ENCODE results near the gene GLTP. TPM values are rescaled to one million over a fixed set of nuclear protein-coding genes. Genes with fewer than 3 reads are reported as not detected.
A peak's percentile ranks its signal among the peaks of the same experiment; 100 is the strongest.
"Not testable (repeated sequence)": the region's sequence is repeated elsewhere in the genome, so short reads cannot be mapped to it uniquely, and the experiment has no call there.

Gene GLTP
- total and polyA plus RNA-seq, 4 donors: 60.5 to 80.4 (median 71.0) TPM

- Histone ChIP-seq H3K36me3 (ENCODE audit: control insufficient read depth, insufficient read depth, low read length) (peaks cover 55% of the 10 kb centered on the region), H3K4me3 (ENCODE audit: low read depth, low read length) (no peak overlapping the region), H3K27me3 (ENCODE audit: control insufficient read depth, insufficient read depth, low read length) (no peaks in the 10 kb centered on the region), H3K4me1 (ENCODE audit: control insufficient read depth, insufficient read depth, low read length) (no peaks in the 10 kb centered on the region), H3K27ac (ENCODE audit: low read depth, low read length) (no peak overlapping the region), H3K9me3 (ENCODE audit: control insufficient read depth, insufficient read depth, low read length) (no peaks in the 10 kb centered on the region)
- no peak for DNase-seq (ENCODE audit: low read depth in 4 of 6, low spot score in 6 of 6)
- WGBS (ENCODE audit: insufficient coverage): 93% methylated on average over 13 of the region's 14 CpGs
Observed at GRCh38 chr12:109855377-109855776, 25.0 kb downstream of the GLTP start.

- not testable (repeated sequence) for H3K4me3 ChIP-seq (ENCODE audit: low read depth, low read length); H3K27me3 ChIP-seq (ENCODE audit: control insufficient read depth, insufficient read depth, low read length); H3K4me1 ChIP-seq (ENCODE audit: control insufficient read depth, insufficient read depth, low read length); DNase-seq (ENCODE audit: low read depth in 4 of 6, low spot score in 6 of 6); H3K9me3 ChIP-seq (ENCODE audit: control insufficient read depth, insufficient read depth, low read length); H3K27ac ChIP-seq (ENCODE audit: low read depth, low read length)
- 98% methylated on average over 5 of the region's 6 CpGs for WGBS (ENCODE audit: insufficient coverage)
- peaks cover 24% of the 10 kb centered on the region for H3K36me3 ChIP-seq (ENCODE audit: control insufficient read depth, insufficient read depth, low read length)
Observed at GRCh38 chr12:109850518-109850917, 29.8 kb downstream of the GLTP start.

GRCh38 chr12:109847142-109847735, 33.1 kb downstream of the GLTP start:
- H3K27me3 ChIP-seq (ENCODE audit: control insufficient read depth, insufficient read depth, low read length): no peaks in the 10 kb centered on the region
- 70% methylated on average over 6 of the region's 7 CpGs for WGBS (ENCODE audit: insufficient coverage)
- DNase-seq (ENCODE audit: low read depth in 4 of 6, low spot score in 6 of 6): no peak
- no peak overlapping the region for H3K27ac ChIP-seq (ENCODE audit: low read depth, low read length)
- H3K4me1 ChIP-seq (ENCODE audit: control insufficient read depth, insufficient read depth, low read length): peaks cover 7% of the 10 kb centered on the region
- H3K4me3 ChIP-seq (ENCODE audit: low read depth, low read length): no peak overlapping the region
- no peaks in the 10 kb centered on the region for H3K9me3 ChIP-seq (ENCODE audit: control insufficient read depth, insufficient read depth, low read length)
- peaks cover 1% of the 10 kb centered on the region for H3K36me3 ChIP-seq (ENCODE audit: control insufficient read depth, insufficient read depth, low read length)

GRCh38 chr12:109845824-109846205, 34.5 kb downstream of the GLTP start:
- no peak overlapping the region for H3K4me3 ChIP-seq (ENCODE audit: low read depth, low read length)
- no peaks in the 10 kb centered on the region for H3K27me3 ChIP-seq (ENCODE audit: control insufficient read depth, insufficient read depth, low read length)
- no peak for DNase-seq (ENCODE audit: low read depth in 4 of 6, low spot score in 6 of 6)
- H3K27ac ChIP-seq (ENCODE audit: low read depth, low read length): no peak overlapping the region
- H3K36me3 ChIP-seq (ENCODE audit: control insufficient read depth, insufficient read depth, low read length): no peaks in the 10 kb centered on the region
- H3K4me1 ChIP-seq (ENCODE audit: control insufficient read depth, insufficient read depth, low read length): peaks cover 9% of the 10 kb centered on the region
- 95% methylated on average over 7 of the region's 7 CpGs for WGBS (ENCODE audit: insufficient coverage)
- H3K9me3 ChIP-seq (ENCODE audit: control insufficient read depth, insufficient read depth, low read length): no peaks in the 10 kb centered on the region

GRCh38 chr12:109844983-109845823, 35.1 kb downstream of the GLTP start:
- H3K27me3 ChIP-seq (ENCODE audit: control insufficient read depth, insufficient read depth, low read length): no peaks in the 10 kb centered on the region
- 6% methylated on average over 24 of the region's 30 CpGs for WGBS (ENCODE audit: insufficient coverage)
- no peak overlapping the region for H3K27ac ChIP-seq (ENCODE audit: low read depth, low read length)

GRCh38 chr12:109844091-109844490, 36.2 kb downstream of the GLTP start:
- Histone ChIP-seq H3K9me3 (ENCODE audit: control insufficient read depth, insufficient read depth, low read length) (no peaks in the 10 kb centered on the region), H3K27ac (ENCODE audit: low read depth, low read length) (no peak overlapping the region), H3K4me1 (ENCODE audit: control insufficient read depth, insufficient read depth, low read length) (peaks cover 16% of the 10 kb centered on the region), H3K36me3 (ENCODE audit: control insufficient read depth, insufficient read depth, low read length) (no peaks in the 10 kb centered on the region), H3K27me3 (ENCODE audit: control insufficient read depth, insufficient read depth, low read length) (no peaks in the 10 kb centered on the region), H3K4me3 (ENCODE audit: low read depth, low read length) (no peak overlapping the region)
- WGBS (ENCODE audit: insufficient coverage): 83% methylated on average over 4 of the region's 5 CpGs
- DNase-seq (ENCODE audit: low read depth in 4 of 6, low spot score in 6 of 6): no peak

More at GRCh38 chr12:109844983-109845823, 35.1 kb downstream of the GLTP start:
- Histone ChIP-seq H3K4me1 (ENCODE audit: control insufficient read depth, insufficient read depth, low read length) (peaks cover 15% of the 10 kb centered on the region), H3K4me3 (ENCODE audit: low read depth, low read length) (peak overlapping the region; percentile 26), H3K9me3 (ENCODE audit: control insufficient read depth, insufficient read depth, low read length) (no peaks in the 10 kb centered on the region), H3K36me3 (ENCODE audit: control insufficient read depth, insufficient read depth, low read length) (no peaks in the 10 kb centered on the region)
- DNase-seq (ENCODE audit: low read depth in 4 of 6, low spot score in 6 of 6): peak; percentile 47 to 90 (median 61)

GRCh38 chr12:109842021-109842420, 38.3 kb downstream of the GLTP start:
- Histone ChIP-seq H3K9me3 (ENCODE audit: control insufficient read depth, insufficient read depth, low read length) (no peaks in the 10 kb centered on the region), H3K4me1 (ENCODE audit: control insufficient read depth, insufficient read depth, low read length) (peaks cover 16% of the 10 kb centered on the region), H3K27me3 (ENCODE audit: control insufficient read depth, insufficient read depth, low read length) (no peaks in the 10 kb centered on the region), H3K36me3 (ENCODE audit: control insufficient read depth, insufficient read depth, low read length) (no peaks in the 10 kb centered on the region), H3K4me3 (ENCODE audit: low read depth, low read length) (no peak overlapping the region), H3K27ac (ENCODE audit: low read depth, low read length) (no peak overlapping the region)
- 100% methylated on average over 2 of the region's 5 CpGs for WGBS (ENCODE audit: insufficient coverage)
- DNase-seq (ENCODE audit: low read depth in 4 of 6, low spot score in 6 of 6): no peak

- H3K4me3 ChIP-seq (ENCODE audit: low read depth, low read length): no peak overlapping the region
- H3K9me3 ChIP-seq (ENCODE audit: control insufficient read depth, insufficient read depth, low read length): no peaks in the 10 kb centered on the region
- 80% methylated on average over 5 of the region's 9 CpGs for WGBS (ENCODE audit: insufficient coverage)
- no peaks in the 10 kb centered on the region for H3K27me3 ChIP-seq (ENCODE audit: control insufficient read depth, insufficient read depth, low read length)
- DNase-seq (ENCODE audit: low read depth in 4 of 6, low spot score in 6 of 6): no peak
- H3K4me1 ChIP-seq (ENCODE audit: control insufficient read depth, insufficient read depth, low read length): peaks cover 16% of the 10 kb centered on the region
- no peak overlapping the region for H3K27ac ChIP-seq (ENCODE audit: low read depth, low read length)
- H3K36me3 ChIP-seq (ENCODE audit: control insufficient read depth, insufficient read depth, low read length): no peaks in the 10 kb centered on the region
Observed at GRCh38 chr12:109841356-109841755, 39.0 kb downstream of the GLTP start.

- 61% methylated on average over 6 of the region's 7 CpGs for WGBS (ENCODE audit: insufficient coverage)
- Histone ChIP-seq H3K4me1 (ENCODE audit: control insufficient read depth, insufficient read depth, low read length) (peaks cover 14% of the 10 kb centered on the region), H3K27ac (ENCODE audit: low read depth, low read length) (no peak overlapping the region), H3K4me3 (ENCODE audit: low read depth, low read length) (no peak overlapping the region), H3K36me3 (ENCODE audit: control insufficient read depth, insufficient read depth, low read length) (no peaks in the 10 kb centered on the region), H3K27me3 (ENCODE audit: control insufficient read depth, insufficient read depth, low read length) (no peaks in the 10 kb centered on the region), H3K9me3 (ENCODE audit: control insufficient read depth, insufficient read depth, low read length) (no peaks in the 10 kb centered on the region)
- DNase-seq (ENCODE audit: low read depth in 4 of 6, low spot score in 6 of 6): no peak
Observed at GRCh38 chr12:109840305-109841074, 39.9 kb downstream of the GLTP start.

Measured in spinal cord (tissue), 10 donors.